HG03025 (cell line): ENCODE data around the gene CACNG3.

Experiments
- ATAC-seq: cut with Tn5 transposase; IDR thresholded peaks from one replicate; pipeline ENCODE4 v1.9.1; 2021; ENCODE audit warnings: mild to moderate bottlenecking, moderate library complexity; ENCODE audit not compliant: unreplicated experiment, low FRiP score

The CACNG3 gene

GRCh38 chr16:24381470-24382118 is 125.5 kb downstream of the CACNG3 start:
- ATAC-seq, result no peak

DNA sequence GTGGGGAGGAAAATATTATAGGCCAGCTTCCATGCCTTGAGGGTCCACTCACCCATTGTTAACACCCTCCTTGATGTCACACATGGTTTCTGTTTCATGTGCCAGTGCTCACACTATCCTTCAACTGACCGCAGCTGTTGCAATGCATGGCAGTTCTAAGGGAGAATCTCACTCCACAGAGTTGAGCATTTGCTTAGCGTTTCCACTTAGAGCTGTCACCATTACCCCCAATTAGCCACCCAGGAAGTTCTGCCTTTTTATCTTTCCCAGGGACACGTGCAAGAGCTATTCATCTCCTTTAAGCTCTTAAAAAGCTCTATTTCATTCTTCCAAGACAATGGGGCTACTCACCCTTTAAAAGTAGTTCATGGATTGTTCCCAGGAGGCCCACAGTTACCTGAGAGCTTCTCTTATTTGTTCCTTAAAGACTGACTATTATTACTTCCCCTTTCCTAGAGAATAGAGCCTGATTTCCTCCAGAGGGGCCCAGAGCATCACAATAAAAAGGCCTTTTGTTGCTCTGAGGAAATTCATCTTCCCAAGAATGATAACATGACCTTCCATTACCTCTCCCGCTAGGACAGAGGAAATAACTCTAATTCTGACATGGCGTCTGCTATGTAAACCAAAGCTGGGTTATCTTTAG is 126.8 kb downstream of the CACNG3 start:
- no peak for ATAC-seq

- no peak for ATAC-seq
These were observed 138.2 kb downstream of the CACNG3 start for GRCh38 chr16:24394341-24394740.

GRCh38 chr16:24396350-24397271 is 140.5 kb downstream of the CACNG3 start:
- ATAC-seq, result peak; percentile 66

DNA sequence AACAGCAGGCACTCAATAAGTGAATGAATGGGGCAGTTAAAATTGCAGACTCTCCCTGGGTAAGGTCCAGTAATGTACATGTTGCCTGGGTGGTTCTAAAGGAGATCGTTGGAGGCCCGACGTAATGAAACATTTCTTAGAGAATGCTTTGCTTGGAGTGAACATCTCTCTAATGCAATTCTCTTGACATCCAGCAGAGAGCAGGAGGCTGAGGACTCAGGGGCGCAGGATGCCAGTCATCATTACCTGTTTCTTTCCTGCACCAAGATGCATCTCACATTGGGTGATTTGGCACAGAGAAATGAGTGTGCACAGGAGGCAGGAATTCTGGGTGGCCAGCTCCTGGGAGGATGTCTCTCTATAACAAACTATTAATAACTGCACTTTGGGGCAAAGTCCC is 152.9 kb downstream of the CACNG3 start:
- no peak for ATAC-seq
